ENCODE data around the gene LCOR. TPM values are rescaled to one million over a fixed set of nuclear protein-coding genes. Genes with fewer than 3 reads are reported as not detected.

Gene LCOR
- total RNA-seq, 1 experiment from 2014 or later: 10.5 TPM

DNA sequence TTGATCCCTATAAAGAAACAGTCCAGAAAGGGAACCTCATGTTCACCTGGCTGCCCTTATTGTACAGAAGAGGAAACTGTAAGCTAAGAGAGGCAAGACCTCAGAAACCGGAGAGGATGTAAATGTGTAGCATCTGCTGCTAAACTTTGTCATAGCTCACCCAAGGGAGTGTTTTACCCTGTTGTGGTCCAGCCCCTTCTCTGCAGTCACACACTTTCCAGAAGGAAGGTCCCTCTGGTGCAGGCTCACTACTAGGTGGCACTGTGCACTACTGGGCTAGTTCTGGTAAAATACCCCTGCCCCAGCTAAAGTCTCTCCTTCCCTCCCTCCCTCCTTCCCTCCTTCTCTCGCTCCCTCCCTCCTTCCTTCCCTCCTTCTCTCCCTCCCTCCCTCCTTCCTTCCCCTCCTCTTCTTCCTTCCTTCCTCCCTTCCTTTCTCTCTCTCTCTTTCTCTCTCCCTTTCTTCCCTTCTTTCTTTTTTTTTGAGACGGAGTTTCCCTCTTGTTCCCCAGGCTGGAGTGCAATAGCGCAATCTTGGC is 42.5 kb upstream of the LCOR start:
- Histone ChIP-seq H3K4me3 (ENCODE audit: low read length) (no peak overlapping the region), H3F3A (ENCODE audit: low read length, unreplicated experiment) (no peaks in the 10 kb centered on the region), H3K4me2 (ENCODE audit: low read length) (no peak overlapping the region), H4K20me1 (ENCODE audit: low read length) (no peaks in the 10 kb centered on the region), H3K9me2 (replicated peaks; ENCODE audit: low read length) (no peaks in the 10 kb centered on the region), H3K27me3 (ENCODE audit: low read length) (no peaks in the 10 kb centered on the region), H3K79me2 (ENCODE audit: low read length) (no peaks in the 10 kb centered on the region), H3K36me3 (ENCODE audit: low read depth, low read length) (no peaks in the 10 kb centered on the region), H3K9ac (ENCODE audit: low read length) (no peak overlapping the region), H3K4me1 (ENCODE audit: insufficient read depth, low read length) (no peaks in the 10 kb centered on the region), H3K9me3 (ENCODE audit: low read length) (no peaks in the 10 kb centered on the region), H2AFZ (ENCODE audit: low read length) (no peak overlapping the region), H3K27ac (ENCODE audit: low read length) (no peak overlapping the region)
- BruUV-seq (replicated peaks): no TSS peak
- intact Hi-C loops (cut with micrococcal nuclease): no loop called here
- no peak for DNase-seq
- POLR2A ChIA-PET (ENCODE audit: unreplicated experiment): no interaction called here
- TF ChIP-seq EZH2phosphoT487 (IDR thresholded peaks at IDR 0.05; ENCODE audit: borderline replicate concordance, low read length) (no peak), EZH2 (IDR thresholded peaks at IDR 0.05; ENCODE audit: low read length, unreplicated experiment) (no peak)
- TF ChIP-seq, protein P1, sequence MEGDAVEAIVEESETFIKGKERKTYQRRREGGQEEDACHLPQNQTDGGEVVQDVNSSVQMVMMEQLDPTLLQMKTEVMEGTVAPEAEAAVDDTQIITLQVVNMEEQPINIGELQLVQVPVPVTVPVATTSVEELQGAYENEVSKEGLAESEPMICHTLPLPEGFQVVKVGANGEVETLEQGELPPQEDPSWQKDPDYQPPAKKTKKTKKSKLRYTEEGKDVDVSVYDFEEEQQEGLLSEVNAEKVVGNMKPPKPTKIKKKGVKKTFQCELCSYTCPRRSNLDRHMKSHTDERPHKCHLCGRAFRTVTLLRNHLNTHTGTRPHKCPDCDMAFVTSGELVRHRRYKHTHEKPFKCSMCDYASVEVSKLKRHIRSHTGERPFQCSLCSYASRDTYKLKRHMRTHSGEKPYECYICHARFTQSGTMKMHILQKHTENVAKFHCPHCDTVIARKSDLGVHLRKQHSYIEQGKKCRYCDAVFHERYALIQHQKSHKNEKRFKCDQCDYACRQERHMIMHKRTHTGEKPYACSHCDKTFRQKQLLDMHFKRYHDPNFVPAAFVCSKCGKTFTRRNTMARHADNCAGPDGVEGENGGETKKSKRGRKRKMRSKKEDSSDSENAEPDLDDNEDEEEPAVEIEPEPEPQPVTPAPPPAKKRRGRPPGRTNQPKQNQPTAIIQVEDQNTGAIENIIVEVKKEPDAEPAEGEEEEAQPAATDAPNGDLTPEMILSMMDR (conservative IDR thresholded peaks at IDR 0.05; ENCODE audit: low read depth, low read length): no peak
- CTCF ChIA-PET: no interaction called here
- ATAC-seq: no peak

DNA sequence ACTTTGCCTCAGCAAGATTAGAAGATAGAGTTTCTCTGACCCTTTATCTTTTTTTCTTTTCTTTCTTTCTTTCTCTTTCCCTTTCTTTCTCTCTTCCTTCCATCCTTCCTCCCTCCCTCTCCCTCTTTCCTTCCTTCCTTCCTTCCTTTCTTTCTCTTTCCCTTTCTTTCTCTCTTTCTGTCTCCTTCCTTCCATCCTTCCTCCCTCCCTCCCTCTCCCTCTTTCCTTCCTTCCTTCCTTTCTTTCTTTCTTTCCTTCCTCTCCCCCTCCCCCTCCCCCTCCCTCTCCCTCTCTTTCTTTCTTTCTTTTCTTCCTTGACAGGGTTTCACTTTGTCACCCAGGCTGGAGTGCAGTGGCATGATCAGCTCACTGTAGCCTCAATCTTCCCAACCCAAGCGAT is 40.2 kb upstream of the LCOR start:
- H3K9ac ChIP-seq (ENCODE audit: low read length): no peak overlapping the region
- H3K9me3 ChIP-seq (ENCODE audit: low read length): no peaks in the 10 kb centered on the region
- no peak overlapping the region for H3K27ac ChIP-seq (ENCODE audit: low read length)
- no peaks in the 10 kb centered on the region for H3F3A ChIP-seq (ENCODE audit: low read length, unreplicated experiment)
- BruUV-seq (replicated peaks): no TSS peak
- H3K4me1 ChIP-seq (ENCODE audit: insufficient read depth, low read length): no peaks in the 10 kb centered on the region
- DNase-seq (no peak), ATAC-seq (no peak)
- no peak overlapping the region for H3K4me2 ChIP-seq (ENCODE audit: low read length)
- ChIA-PET POLR2A (ENCODE audit: unreplicated experiment) (no interaction called here), CTCF (no interaction called here)
- no peaks in the 10 kb centered on the region for H3K27me3 ChIP-seq (ENCODE audit: low read length)
- H4K20me1 ChIP-seq (ENCODE audit: low read length): no peaks in the 10 kb centered on the region
- H2AFZ ChIP-seq (ENCODE audit: low read length): no peak overlapping the region
- no peaks in the 10 kb centered on the region for H3K36me3 ChIP-seq (ENCODE audit: low read depth, low read length)
- intact Hi-C loops (cut with micrococcal nuclease): no loop called here
- no peaks in the 10 kb centered on the region for H3K79me2 ChIP-seq (ENCODE audit: low read length)
- no peak overlapping the region for H3K4me3 ChIP-seq (ENCODE audit: low read length)
- no peak for TF ChIP-seq EZH2phosphoT487 (IDR thresholded peaks at IDR 0.05; ENCODE audit: borderline replicate concordance, low read length)
- TF ChIP-seq, protein P1 (conservative IDR thresholded peaks at IDR 0.05; ENCODE audit: low read depth, low read length): no peak
- TF ChIP-seq EZH2 (IDR thresholded peaks at IDR 0.05; ENCODE audit: low read length, unreplicated experiment): no peak
- H3K9me2 ChIP-seq (replicated peaks; ENCODE audit: low read length): no peaks in the 10 kb centered on the region

- no peaks in the 10 kb centered on the region for H3K9me3 ChIP-seq (ENCODE audit: low read length)
- H3F3A ChIP-seq (ENCODE audit: low read length, unreplicated experiment): no peaks in the 10 kb centered on the region
- H3K79me2 ChIP-seq (ENCODE audit: low read length): no peaks in the 10 kb centered on the region
- H3K27ac ChIP-seq (ENCODE audit: low read length): no peak overlapping the region
- ATAC-seq (no peak), DNase-seq (no peak)
- TF ChIP-seq, protein P1 (conservative IDR thresholded peaks at IDR 0.05; ENCODE audit: low read depth, low read length): no peak
- TF ChIP-seq EZH2phosphoT487 (IDR thresholded peaks at IDR 0.05; ENCODE audit: borderline replicate concordance, low read length) (no peak), EZH2 (IDR thresholded peaks at IDR 0.05; ENCODE audit: low read length, unreplicated experiment) (no peak)
- intact Hi-C loops (cut with micrococcal nuclease): no loop called here
- no peaks in the 10 kb centered on the region for H3K27me3 ChIP-seq (ENCODE audit: low read length)
- H3K9ac ChIP-seq (ENCODE audit: low read length): no peak overlapping the region
- H3K9me2 ChIP-seq (replicated peaks; ENCODE audit: low read length): no peaks in the 10 kb centered on the region
- H2AFZ ChIP-seq (ENCODE audit: low read length): no peak overlapping the region
- no peaks in the 10 kb centered on the region for H3K36me3 ChIP-seq (ENCODE audit: low read depth, low read length)
- no peak overlapping the region for H3K4me3 ChIP-seq (ENCODE audit: low read length)
- ChIA-PET POLR2A (ENCODE audit: unreplicated experiment) (no interaction called here), CTCF (no interaction called here)
- no peaks in the 10 kb centered on the region for H4K20me1 ChIP-seq (ENCODE audit: low read length)
- no peaks in the 10 kb centered on the region for H3K4me1 ChIP-seq (ENCODE audit: insufficient read depth, low read length)
- H3K4me2 ChIP-seq (ENCODE audit: low read length): no peak overlapping the region
- no TSS peak for BruUV-seq (replicated peaks)
Observed at GRCh38 chr10:96794836-96795733, 37.0 kb upstream of the LCOR start.

Data from PC-3 (cell line).